H54 (cell line): Measurements from ENCODE around the gene DUOXA2.
"Not testable (repeated sequence)": the region's sequence is repeated elsewhere in the genome, so short reads cannot be mapped to it uniquely, and the experiment has no call there.

Experiments used
- DNase-seq: peaks from one replicate; pipeline ENCODE4 v3.0.0; 2011; ENCODE audit warnings: low spot score, mixed read lengths; ENCODE audit not compliant: insufficient read length
- FAIRE-seq: peaks from 3 replicates; lab custom pipeline; 2011; peaks lifted over from hg19 to GRCh38; lab: Jason Lieb, UNC
- POLR2A ChIP-seq: IDR thresholded peaks from 2 replicates; pipeline ENCODE4 v1.6.1; 2011; ENCODE audit warnings: low read depth, mild to moderate bottlenecking, low read length

The DUOXA2 gene

GRCh38 chr15:45130291-45131000 is 16.3 kb downstream of the DUOXA2 start:
- no peak for FAIRE-seq
- no peak for TF ChIP-seq POLR2A
- DNase-seq: no peak

GRCh38 chr15:45131510-45131909 is 17.4 kb downstream of the DUOXA2 start:
- DNase-seq (no peak), FAIRE-seq (no peak)
- no peak for TF ChIP-seq POLR2A

GRCh38 chr15:45132844-45133560 is 18.9 kb downstream of the DUOXA2 start:
- DNase-seq (no peak), FAIRE-seq (no peak)
- TF ChIP-seq POLR2A: no peak

- FAIRE-seq: no peak
- TF ChIP-seq POLR2A: no peak
- no peak for DNase-seq
These were observed 19.4 kb downstream of the DUOXA2 start for GRCh38 chr15:45133561-45133920.

GRCh38 chr15:45134046-45134445 is 19.9 kb downstream of the DUOXA2 start:
- no peak for DNase-seq
- no peak for TF ChIP-seq POLR2A
- no peak for FAIRE-seq

GRCh38 chr15:45134682-45135604 is 20.8 kb downstream of the DUOXA2 start:
- FAIRE-seq (no peak), DNase-seq (no peak)
- TF ChIP-seq POLR2A: no peak

- DNase-seq, FAIRE-seq: not testable (repeated sequence)
These were observed 21.7 kb downstream of the DUOXA2 start for GRCh38 chr15:45135705-45136377.

- no peak for TF ChIP-seq POLR2A
- no peak for DNase-seq
- no peak for FAIRE-seq
These were observed 22.2 kb downstream of the DUOXA2 start for GRCh38 chr15:45136378-45136764.

GRCh38 chr15:45137703-45138102 is 23.6 kb downstream of the DUOXA2 start:
- no peak for TF ChIP-seq POLR2A
- DNase-seq: no peak
- FAIRE-seq: no peak

- no peak for DNase-seq
- no peak for TF ChIP-seq POLR2A
- FAIRE-seq: no peak
These were observed 25.0 kb downstream of the DUOXA2 start for GRCh38 chr15:45138814-45139765.

- no peak for TF ChIP-seq POLR2A
- FAIRE-seq (no peak), DNase-seq (no peak)
These were observed 25.6 kb downstream of the DUOXA2 start for GRCh38 chr15:45139770-45140169.

GRCh38 chr15:45140557-45141250 is 26.6 kb downstream of the DUOXA2 start:
- FAIRE-seq (no peak), DNase-seq (no peak)
- TF ChIP-seq POLR2A: no peak
